SW480 (cell line): Measurements from ENCODE around the gene DHX16.
A peak's percentile ranks its signal among the peaks of the same experiment; 100 is the strongest.
"Not testable (repeated sequence)": the region's sequence is repeated elsewhere in the genome, so short reads cannot be mapped to it uniquely, and the experiment has no call there.

Source experiments
- DNase-seq: peaks from one replicate; pipeline ENCODE4 v3.0.0-alpha.2; 2016; ENCODE audit warnings: low spot score

DHX16 gene

DNA sequence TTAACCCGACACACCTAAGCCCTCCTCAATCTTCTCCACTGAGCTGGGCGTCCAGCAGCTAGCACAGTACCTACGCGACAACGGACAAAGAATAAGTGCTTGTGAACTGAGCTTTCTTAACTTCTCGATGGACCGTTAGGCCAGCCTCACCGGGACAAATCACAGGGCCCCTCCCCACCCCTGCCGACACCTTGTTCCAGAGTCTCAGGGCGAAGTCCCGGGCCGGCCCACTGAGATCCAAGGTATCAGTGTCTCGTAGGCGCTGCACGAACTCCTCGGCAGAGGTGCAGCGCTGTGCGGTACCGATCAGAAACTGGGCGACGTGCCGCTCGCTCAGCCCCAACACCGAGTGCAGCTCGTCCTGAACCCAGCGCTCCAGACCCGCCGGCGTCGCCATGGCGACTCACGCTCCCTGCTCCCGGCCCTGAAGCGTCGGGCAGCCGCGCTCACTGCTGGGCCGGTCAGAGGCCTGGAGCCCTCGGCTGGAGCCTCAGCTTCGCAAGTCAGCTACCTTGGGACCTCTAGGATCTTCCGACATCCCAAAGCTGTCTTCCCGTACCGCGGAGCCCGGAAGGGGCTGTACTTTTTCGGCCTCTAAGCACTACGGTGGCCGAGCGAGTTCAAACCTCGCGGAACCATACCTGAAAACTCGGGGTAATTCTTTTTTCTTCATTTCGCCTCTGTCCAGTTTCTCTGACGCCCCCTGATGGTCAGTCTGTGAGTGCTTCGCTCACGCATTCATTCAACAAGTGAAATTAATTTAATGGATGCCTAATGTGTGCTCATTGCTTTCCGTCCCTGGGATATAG, at the start of gene DHX16:
TSS of gene DHX16 (minus strand) at position 562 of the 809 bp plus-strand sequence. CDS start at position 397, 165 bp downstream.
- DNase-seq, result peak; percentile 93

DNA sequence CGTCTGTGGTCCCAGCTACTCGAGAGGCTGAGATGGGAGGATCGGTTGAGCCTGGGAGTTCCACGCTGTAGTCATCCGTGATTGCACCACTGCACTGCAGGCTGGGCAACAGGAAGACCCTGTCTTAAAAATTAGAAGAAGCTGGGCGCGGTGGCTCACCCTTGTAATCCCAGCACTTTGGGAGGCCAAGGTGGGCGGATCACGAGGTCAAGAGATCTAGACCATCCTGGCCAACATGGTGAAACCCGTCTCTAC, 49.1 kb upstream of the DHX16 start:
- not testable (repeated sequence) for DNase-seq

DNA sequence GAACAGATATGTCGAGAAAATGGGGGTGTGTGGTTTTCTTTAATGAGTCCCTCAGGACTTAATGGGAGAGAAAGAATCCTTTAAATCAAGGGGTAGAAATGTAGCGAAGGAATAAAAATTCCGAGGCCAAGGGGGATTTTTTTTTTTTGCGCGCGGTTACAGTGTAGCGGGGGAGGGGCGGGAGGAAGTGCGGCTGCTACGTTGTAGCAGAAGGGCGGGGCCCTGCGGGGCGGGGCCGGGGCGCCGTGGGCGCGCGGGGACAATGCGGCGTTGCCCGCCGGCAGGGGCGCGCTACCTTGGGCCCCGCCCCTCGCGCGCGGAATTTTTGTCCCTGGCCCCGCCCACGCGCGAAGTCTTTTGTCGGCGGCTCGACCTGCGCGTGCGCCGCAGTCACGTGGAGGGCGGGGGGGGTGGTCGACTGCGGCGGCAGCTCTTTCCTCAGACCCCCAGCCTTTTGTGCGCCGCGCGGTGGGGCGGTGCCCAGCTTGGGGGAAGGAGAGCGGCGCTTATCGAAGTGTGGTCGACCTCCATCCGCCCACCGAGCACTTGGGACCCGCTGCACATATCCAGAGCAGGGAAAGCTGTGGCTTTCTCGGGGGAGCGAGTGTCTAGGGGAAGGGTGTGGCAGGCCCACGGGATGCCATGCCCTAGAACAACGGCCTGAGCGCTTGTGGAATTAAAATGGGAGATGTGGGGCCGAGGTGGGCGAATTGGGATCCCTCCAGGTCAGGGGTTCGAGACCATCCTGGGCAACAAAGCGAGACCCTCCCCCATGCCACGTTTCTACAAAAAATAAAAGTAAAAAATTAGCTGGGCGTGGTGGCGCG, 48.6 kb upstream of the DHX16 start:
- peak; percentile 79 for DNase-seq

DNA sequence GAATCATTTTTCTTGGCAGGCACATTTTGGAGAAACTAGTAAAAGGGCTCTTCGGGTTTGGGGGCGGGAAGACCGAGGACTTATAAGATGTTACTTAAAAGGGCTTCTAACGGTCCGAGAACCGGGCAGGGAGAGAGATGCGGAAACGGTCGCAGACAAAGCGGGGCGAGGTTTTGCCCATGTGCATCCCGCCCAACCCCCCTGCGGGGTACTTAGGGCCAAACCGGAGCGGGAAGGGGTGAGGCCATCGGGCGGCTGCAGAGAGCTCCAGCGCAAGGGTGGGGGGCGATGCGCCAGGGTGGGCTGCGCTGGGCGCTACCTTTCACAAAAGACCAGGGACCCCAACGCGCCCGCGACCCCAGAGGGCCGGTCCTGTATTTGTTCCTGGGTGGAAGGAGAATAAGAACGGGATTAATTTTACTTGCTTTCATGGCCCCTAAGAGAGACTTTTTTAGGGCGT, 48.0 kb upstream of the DHX16 start:
- DNase-seq, result peak; percentile 64

DNA sequence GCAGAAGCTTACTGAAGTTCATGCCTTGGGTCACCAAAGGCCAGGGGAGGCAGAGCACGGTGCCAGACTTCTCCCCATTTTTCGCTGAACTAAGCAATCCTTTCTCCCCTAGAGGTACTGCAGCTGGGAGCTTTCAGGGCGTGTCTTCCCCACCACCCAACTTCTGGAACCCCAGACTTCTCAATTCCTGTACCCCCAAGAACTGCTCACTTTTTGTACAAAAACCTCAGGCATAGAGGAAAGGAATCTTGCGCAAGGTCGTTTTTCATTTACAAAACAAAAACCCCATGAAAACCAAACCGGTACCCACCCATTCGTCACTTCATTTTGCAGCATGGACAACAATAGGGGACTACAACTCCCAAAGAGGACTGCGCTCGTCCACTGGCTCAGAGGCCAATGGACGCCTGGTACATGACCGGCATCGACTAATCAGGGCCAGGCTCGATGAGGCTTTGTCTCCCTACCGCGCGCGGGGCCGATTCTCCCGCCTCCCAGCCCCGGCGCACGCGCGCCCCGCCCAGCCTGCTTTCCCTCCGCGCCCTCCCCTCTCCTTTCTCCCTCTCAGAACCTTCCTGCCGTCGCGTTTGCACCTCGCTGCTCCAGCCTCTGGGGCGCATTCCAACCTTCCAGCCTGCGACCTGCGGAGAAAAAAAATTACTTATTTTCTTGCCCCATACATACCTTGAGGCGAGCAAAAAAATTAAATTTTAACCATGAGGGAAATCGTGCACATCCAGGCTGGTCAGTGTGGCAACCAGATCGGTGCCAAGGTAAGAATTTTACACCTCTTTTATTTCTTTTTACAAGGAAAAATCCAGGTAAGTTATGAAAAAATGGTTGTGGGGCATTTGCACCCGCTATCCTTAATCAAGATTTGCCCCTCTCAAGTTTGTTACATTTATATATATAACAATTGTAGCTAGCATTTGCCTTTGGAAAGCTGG, 47.3 kb upstream of the DHX16 start, which contains the start of gene TUBB:
TSS of gene TUBB (plus strand) at position 562 of the 947 bp plus-strand sequence. CDS start at position 717, 155 bp downstream.
- DNase-seq, result peak; percentile 96

DNA sequence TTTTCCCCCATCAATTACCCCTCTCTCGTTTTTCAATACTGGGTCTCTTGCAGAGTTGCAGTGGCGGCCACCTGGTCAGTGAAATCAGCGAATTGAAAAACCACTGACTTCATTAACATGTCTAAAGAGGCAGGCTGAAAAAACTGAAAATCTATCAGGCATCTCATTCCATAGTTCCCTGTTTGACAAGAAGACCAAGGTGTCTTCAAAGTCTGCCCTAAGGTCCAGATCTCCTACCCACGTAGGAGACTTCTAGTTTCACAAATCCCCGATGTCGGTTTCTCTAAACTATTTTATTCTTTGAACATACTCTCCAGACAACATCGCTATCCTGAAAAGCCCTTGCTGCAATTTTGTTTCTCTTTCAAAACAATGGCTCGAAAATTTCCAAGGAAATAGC, 46.5 kb upstream of the DHX16 start:
- no peak for DNase-seq

DNA sequence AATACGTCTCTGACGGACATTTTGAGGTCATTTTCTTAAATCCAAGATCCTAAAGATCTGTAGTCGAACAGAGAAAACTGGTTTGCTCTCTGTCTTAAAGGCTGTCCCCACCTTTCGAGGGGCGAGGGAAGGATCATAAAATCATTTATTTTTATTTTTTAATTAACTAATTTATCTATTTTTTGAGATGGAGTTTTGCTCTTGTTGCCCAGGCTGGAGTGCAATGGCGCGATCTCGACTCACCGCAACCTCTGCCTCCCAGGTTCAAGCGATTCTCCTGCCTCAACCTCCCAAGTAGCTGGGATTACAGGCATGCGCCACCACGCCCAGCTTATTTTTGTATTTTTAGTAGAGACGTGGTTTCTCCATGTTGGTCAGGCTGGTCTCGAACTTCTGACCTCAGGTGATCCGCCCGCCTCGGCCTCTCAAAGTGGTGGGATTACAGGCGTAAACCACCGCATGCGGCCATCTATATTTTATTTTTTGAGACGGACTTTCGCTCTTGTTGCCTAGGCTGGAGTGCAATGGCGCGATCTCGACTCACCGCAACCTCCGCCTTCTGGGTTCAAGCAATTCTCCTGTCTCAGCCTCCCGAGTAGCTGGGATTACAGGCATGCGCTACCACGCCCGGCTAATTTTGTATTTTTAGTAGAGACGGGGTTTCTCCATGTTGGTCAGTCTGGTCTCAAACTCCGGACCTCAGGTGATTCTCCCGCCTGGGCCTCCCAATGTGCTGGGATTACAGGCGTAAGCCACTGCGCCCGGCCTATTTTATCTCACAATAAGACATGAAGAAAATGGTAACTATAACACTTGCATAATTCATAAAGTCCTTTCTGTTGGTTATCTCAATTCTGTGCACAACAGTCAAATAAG, 45.3 kb upstream of the DHX16 start:
- DNase-seq, result not testable (repeated sequence)

DNA sequence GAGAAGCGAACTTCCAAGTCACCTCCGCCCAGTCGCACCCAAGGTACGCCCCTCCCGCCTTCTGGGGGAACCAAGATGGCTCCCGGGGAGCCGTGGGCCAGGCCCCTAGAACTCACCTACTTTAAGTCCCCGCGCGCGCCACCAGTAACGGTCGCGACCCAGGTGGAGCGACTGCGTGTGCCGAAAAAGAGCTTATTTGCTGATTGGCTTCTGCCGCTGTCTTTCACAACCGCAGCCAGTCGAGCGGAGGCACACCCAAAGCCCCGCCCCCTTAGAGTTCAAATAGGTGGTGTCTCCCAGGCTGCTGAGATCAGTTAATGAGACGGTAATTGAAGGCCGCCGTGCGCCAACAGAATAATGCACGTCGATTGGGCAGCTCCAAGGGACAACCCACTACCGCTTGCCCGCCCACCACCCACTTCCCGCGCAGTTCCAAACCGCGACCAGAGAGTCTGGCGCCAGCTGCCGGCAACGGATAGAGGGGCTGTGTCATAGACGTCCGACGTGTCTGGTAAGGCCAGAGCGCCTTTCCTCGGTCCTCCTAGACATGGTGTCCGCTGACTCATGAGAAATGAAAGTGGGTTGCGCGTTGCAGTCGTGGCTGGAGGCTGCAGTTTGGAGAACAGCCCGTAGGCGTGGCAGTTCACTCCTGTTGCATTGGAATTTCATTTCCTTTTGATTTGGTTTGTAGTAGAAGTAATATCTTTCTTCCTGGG, 44.5 kb upstream of the DHX16 start, which contains the start of gene MDC1:
TSS of gene MDC1 (minus strand) at position 153 of the 716 bp plus-strand sequence. CDS start 2,106 bp downstream, outside the sequence.
- peak; percentile 99 for DNase-seq

DNA sequence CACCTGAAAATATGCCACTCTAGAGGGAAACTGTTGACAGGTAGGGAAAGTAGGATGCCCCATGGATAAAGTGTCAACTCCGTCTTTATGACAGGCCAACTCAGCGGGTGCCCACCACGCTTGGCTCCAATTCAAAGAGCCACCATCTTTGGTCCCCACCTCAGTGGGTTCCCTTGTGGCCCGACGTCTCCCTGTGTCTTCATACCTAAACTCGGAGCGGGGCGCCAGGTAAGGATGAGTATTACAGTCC, 44.0 kb upstream of the DHX16 start:
- no peak for DNase-seq

DNA sequence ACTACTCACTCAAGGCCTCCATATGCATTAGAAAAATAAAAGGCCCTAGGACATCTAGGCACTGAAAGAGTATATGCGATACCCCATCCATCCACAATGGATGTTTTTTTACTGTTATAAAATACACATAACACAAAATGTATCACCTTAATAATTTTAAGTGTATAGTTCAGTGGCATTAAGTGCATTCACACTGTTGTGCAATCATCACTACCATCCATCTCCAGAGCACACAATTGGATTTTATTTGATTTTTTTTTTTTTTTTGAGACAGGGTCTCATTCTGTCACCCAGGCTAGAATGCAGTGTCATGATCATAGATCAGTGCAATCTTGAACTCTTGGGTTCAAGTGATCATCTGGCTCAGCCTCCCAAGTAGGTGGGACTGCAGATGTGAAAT, 41.5 kb upstream of the DHX16 start:
- DNase-seq, result no peak

DNA sequence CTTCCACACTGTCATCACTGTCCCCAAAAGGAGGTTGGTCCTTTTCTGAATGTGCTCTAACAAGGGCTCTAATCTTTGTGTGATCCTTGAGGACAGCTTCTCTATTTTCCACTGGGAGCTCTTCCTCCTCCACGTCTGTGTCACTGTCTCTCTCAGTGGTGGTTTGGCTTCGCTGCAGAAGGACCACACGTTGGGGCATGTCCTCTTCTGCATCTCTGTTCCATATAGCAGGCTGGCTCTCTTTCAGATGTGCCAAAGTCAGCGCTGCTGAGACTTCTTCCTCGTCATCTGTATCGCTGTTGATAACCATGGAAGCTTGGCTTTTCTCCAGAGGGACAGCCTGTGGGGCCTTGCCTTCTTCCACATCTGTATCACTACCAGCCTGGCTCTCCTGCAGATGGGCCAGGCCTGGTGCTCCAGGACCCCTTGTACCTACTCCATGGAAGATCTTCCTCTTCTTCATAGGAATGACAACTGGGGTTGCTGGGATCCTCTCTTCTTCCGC, 39.7 kb upstream of the DHX16 start:
- no peak for DNase-seq

DNA sequence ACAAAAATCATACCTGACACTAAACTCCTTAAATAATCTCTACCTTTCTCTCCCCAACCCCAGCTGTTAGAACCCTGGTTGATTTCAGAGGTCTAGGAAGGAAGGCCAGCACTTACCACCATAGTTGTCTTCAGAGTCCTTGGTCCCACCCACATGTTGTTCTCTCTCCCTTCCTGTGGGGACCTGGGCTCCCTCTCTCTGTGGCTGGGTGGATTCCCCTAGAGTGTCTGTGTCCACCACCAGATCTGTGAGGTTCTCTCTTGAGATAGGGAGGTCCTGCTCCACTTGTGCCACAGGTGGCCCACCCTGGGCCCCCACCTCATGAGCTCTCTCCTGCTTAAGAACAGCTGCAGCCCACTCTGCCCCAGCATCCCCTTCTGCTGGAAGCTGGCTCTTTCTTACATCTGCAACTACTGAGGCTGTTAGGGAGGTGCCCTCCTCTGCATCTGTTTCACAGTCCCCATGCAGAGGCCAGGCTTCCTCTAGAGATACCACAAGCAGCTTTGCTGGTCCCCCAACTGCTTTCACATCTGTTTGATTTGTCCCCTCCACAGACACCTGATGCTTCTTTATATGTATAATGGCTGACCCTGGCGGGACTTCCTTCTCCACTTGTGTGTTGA, 39.1 kb upstream of the DHX16 start:
- no peak for DNase-seq

DNA sequence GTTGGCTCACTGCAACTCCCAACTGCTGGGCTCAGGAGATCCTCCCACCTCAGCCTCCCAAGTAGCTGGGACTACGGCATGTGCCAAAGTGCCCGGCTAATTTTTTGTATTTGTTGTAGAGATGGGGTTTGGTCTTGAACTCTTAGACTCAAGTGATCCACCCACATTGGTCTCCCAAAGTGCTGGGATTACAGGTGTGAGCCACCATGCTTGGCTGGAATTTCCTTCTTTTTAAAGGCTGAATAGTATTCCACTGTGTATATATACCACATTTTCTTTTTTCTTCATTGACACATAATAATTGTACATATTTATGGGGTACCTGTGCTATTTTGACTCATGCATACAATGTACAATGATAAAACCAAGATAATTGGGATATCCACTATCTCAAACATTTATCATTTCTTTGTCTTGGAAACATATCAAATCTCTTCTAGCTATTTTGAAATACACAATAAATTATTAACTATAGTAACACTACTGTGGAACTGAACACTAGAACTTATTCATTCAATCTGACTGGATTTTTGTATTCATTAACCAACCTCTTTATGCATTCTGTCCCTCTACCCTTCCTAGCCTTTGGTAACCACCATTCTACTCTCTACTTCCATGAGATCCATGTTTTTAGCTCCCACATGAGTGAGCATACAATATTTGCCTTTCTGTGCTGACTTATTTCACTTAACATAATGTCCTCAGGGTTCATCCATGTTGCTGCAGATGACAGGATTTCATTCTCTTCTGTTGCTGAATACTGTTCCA, 36.5 kb upstream of the DHX16 start:
- DNase-seq, result no peak

DNA sequence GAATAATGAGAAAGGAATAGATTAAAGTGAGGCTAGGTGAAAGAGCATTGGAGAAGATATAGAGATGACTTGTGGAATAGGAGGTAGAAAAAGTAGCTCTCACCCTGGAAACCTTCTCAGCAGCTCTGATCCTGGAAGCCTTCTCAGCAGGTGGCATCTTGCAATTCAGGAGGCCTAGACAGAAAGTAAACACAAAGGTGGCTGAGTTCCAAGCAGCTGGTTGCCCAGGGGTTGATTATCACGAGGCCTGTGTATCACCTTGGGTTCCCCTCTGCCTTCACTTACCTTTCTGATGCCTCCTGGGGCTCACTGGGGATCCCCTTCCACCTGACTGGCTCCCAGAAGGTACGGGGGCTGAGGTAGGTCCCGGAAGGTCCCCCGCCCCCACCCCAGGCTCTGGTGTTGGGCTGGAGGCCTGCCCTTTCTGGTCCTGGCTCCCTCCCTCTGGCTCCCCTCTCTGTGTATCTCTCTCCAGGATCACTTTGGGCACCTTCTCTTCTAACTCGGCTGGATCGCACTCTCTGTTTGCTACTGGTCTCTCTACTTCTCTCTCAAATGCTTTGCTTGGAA, 34.6 kb upstream of the DHX16 start:
- no peak for DNase-seq

DNA sequence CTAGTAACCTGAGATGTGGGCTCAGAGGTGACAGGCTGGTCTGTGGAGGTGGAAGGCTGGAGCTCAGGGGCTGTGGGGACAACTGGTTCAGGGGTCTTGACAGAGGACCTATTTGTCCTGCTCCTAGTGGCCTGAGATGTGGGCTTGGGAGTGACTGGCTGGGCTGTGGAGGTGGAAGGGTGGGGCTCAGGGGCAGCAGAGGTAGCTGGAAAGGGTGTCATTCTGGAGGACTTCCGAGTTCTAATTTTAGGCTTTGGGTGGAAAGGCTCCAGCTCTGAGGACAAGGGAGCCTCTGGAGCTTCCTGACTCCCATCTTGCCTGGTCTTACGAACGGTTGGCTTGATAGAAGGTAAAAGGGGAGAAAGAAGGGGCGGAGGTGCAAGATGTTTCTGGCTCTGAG, 32.8 kb upstream of the DHX16 start:
- no peak for DNase-seq

DNA sequence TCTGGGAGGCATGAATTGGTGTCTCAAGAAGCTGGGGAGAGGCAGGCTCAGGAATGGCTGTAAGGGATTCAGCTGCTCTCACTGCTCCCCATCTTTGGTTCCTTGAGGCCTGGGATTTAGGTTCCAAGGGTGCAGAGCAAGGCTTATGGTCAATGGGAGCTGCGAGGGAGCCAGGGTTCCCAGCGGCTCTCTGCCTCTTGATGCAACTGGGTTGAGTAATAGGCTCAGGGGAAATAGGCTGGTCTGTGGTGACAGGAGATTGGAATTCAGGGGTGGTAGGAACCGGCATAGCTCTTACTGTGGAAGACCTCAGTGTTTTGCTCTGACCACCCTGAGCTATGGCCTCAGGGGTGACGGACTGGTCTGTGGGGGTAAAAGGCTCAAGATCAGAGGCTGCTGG, 31.0 kb upstream of the DHX16 start:
- no peak for DNase-seq

DNA sequence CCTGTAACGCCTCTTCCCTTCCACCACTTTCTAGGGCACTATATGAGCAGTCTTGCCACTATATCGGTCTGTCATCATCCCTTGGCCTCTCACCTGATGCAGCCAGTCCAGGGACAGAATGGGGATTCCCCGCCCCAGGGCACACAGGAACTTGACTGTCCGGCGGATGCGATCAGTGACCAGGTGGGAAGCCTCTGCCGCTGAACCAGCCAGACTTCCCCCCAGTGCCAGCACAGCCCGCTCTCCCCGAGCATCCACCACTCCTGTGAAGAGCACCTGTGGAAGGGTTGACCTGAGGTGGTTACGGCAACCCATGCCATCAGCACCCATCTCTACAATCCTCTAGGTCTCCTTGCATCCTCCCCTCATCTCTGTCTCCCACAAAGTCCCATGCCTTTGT, 30.2 kb upstream of the DHX16 start:
- no peak for DNase-seq

DNA sequence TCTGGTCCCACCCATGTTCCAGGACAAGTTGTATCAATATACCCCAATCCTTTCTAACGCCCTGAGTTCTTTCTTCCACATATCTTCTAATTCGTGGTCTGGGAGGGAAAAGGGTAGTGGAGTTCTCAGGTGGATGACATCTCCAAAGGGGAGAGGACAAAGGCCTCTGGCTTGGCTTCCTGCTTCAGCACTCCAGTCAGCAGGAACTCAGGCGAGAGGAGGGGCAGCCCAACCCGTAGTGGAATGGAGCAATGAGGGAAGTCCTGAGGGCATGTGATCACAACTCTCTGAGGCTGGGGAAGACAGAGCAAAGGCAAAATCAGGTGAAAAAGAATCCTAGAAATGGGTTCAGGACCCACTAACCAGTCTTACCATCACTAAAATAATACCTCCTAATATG, 27.5 kb upstream of the DHX16 start:
- DNase-seq, result no peak

DNA sequence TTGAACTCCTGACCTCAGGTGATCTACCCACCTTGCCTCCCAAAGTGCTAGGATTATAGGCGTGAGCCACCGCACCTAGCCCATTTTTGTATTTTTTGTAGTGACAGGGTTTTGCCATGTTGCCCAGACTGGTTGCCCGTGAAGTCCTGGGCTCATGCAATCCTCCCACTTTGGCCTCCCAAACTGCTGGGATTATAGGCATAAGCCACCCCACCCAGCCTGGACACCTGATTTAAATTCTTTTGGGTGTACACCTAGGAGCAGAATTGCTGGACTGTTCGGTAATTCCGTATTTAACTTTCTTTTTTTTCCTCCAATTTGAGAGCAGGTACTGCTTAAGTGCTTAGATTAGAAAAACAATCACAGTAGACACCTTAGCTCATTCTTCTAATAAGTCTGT, 23.6 kb upstream of the DHX16 start:
- DNase-seq, result no peak
